B cell (primary cell): ENCODE results near the gene ATP6V1B1. TPM values are rescaled to one million over a fixed set of nuclear protein-coding genes. Genes with fewer than 3 reads are reported as not detected.

Source experiments
- ATAC-seq: fragments of 200-7000 bp; cut with Tn5 transposase; one replicate; pipeline ENCODE4 v1.10.0; 2021; ENCODE audit warnings: low read depth, mild to moderate bottlenecking, moderate number of reproducible peaks, moderate library complexity
- CTCF ChIA-PET: fragments of 350-600 bp; sonication (Branson Sonifier 250); formaldehyde crosslinking; loops from one replicate; lab custom pipeline; 2021; ENCODE audit warnings: antibody characterized with exemption, inconsistent platforms; lab: Charles Lee
- POLR2A ChIA-PET: fragments of 350-600 bp; sonication (Branson Sonifier 250); formaldehyde crosslinking; loops from one replicate; lab custom pipeline; 2021; ENCODE audit warnings: antibody characterized with exemption; lab: Charles Lee
- DNase-seq: peaks from one replicate; pipeline ENCODE4 v3.0.0; 2013
- H2AFZ ChIP-seq: 2 replicates; pipeline ENCODE4 v1.6.1; 2012; ENCODE audit warnings: mild to moderate bottlenecking, low read depth, low read length; ENCODE audit not compliant: insufficient read depth, poor library complexity, severe bottlenecking
- H3K27ac ChIP-seq, 2 donors: 1 replicate in 1 of 2; 2 replicates in 1 of 2; pipeline ENCODE4 v1.5.1; 2012 to 2013; ENCODE audit warnings: low read length in 2 of 2, mild to moderate bottlenecking in 2 of 2, moderate library complexity in 1 of 2
- H3K27me3 ChIP-seq, 4 experiments: fragments of 200-600 bp in 1 of 4; sonication (generic) in 1 of 4; replicated peaks in 1 of 4; 1 replicate in 2 of 4; 2 replicates in 2 of 4; pipeline versions ENCODE4 v1.6.1 to v1.7.0; 2013 to 2016; ENCODE audit warnings: low read length in 3 of 4, mild to moderate bottlenecking in 2 of 4, mixed read lengths in 1 of 4, moderate library complexity in 1 of 4; ENCODE audit not compliant: insufficient read depth in 4 of 4, control insufficient read depth in 3 of 4; ENCODE audit errors: control extremely low read depth in 1 of 4
- H3K36me3 ChIP-seq, 2 experiments: replicated peaks in 1 of 2; 1 replicate in 1 of 2; 2 replicates in 1 of 2; pipeline versions ENCODE4 v1.6.1 to v1.7.1; 2013; ENCODE audit warnings: low read length in 1 of 2; ENCODE audit not compliant: insufficient read depth in 2 of 2, control insufficient read depth in 1 of 2; ENCODE audit errors: control extremely low read depth in 1 of 2, extremely low read depth in 1 of 2
- H3K4me1 ChIP-seq, 2 donors: fragments of 200-600 bp in 1 of 2; sonication (generic) in 1 of 2; 1 replicate in 1 of 2; 2 replicates in 1 of 2; pipeline versions ENCODE4 v1.5.1 to v1.6.1; 2013 to 2017; ENCODE audit warnings: low read length in 2 of 2; ENCODE audit not compliant: control insufficient read depth in 2 of 2, insufficient read depth in 2 of 2
- H3K4me2 ChIP-seq: replicated peaks from 2 replicates; pipeline ENCODE3; 2012; ENCODE audit warnings: mild to moderate bottlenecking, low read depth, low read length; ENCODE audit not compliant: poor library complexity, severe bottlenecking
- H3K4me3 ChIP-seq, 5 experiments: fragments of 200-600 bp in 1 of 5; sonication (generic) in 1 of 5; 1 replicate in 3 of 5; 2 replicates in 2 of 5; pipeline versions ENCODE4 v1.5.1 to v1.7.0; 2011 to 2016; ENCODE audit warnings: low read length in 4 of 5, mild to moderate bottlenecking in 4 of 5, low read depth in 2 of 5, control low read depth in 1 of 5, moderate library complexity in 1 of 5; ENCODE audit not compliant: insufficient read depth in 1 of 5; ENCODE audit errors: control extremely low read depth in 1 of 5, extremely low read depth in 1 of 5
- H3K79me2 ChIP-seq: fragments of 200-600 bp; sonication (generic); one replicate; pipeline ENCODE4 v1.6.0; 2016; ENCODE audit warnings: low read length; ENCODE audit not compliant: control insufficient read depth, insufficient read depth
- H3K9ac ChIP-seq: fragments of 200-600 bp; sonication (generic); 2 replicates; pipeline ENCODE4 v1.6.1; 2017; ENCODE audit warnings: mild to moderate bottlenecking, low read length, moderate library complexity
- H3K9me3 ChIP-seq, 3 donors: one replicate each; pipeline versions ENCODE4 v1.6.1 to v1.7.1; 2013; ENCODE audit warnings: low read length in 2 of 3; ENCODE audit not compliant: control insufficient read depth in 2 of 3, insufficient read depth in 1 of 3; ENCODE audit errors: control extremely low read depth in 1 of 3
- H4K20me1 ChIP-seq: 2 replicates; pipeline ENCODE4 v1.6.0; 2012; ENCODE audit warnings: mild to moderate bottlenecking, low read length; ENCODE audit not compliant: insufficient read depth, control insufficient read depth, poor library complexity, severe bottlenecking
- H3K27ac Mint-ChIP-seq: one replicate; pipeline ENCODE4 v1.8.0; 2021; ENCODE audit warnings: mixed read lengths
- H3K27me3 Mint-ChIP-seq: one replicate; pipeline ENCODE4 v1.8.0; 2021; ENCODE audit warnings: mixed read lengths
- H3K4me1 Mint-ChIP-seq: one replicate; pipeline ENCODE4 v1.8.0; 2021; ENCODE audit warnings: mixed read lengths
- H3K4me3 Mint-ChIP-seq: one replicate; pipeline ENCODE4 v1.8.0; 2021; ENCODE audit warnings: mixed read lengths
- H3K9me3 Mint-ChIP-seq: one replicate; pipeline ENCODE4 v1.8.0; 2022; ENCODE audit warnings: mixed read lengths; ENCODE audit not compliant: insufficient read depth
- CTCF ChIP-seq: fragments of 200-600 bp; IDR thresholded peaks from one replicate; pipeline ENCODE4 v1.8.0; 2022; ENCODE audit warnings: antibody characterized with exemption, mild to moderate bottlenecking
- EZH2 ChIP-seq: IDR thresholded peaks from 2 replicates; pipeline ENCODE4 v1.6.1; 2012; ENCODE audit warnings: borderline replicate concordance, low read depth, mild to moderate bottlenecking, moderate library complexity, low read length; ENCODE audit not compliant: insufficient read depth, poor library complexity, severe bottlenecking
- WGBS: methylation state at CpG from one replicate; pipeline ENCODE4 v1.1.5; 2013; ENCODE audit warnings: missing lambda C conversion rate; ENCODE audit not compliant: insufficient coverage; 5-methylcytosine and 5-hydroxymethylcytosine counted together
- intact Hi-C: fragments of 100-400 bp; cut with micrococcal nuclease; formaldehyde crosslinking; loops from one replicate; pipeline ENCODE4 v1.10.0; 2022
- polyA plus RNA-seq: library from polyadenylated mRNA; depleted of rRNA; stranded (reverse); fragments of >200 nt; gene quantifications from 2 replicates; pipeline ENCODE4 v1.2.3, GENCODE V29; 2012
- total RNA-seq, 2 donors: library from RNA; stranded (reverse); fragments of 120-200 nt in 1 of 2; gene quantifications; 1 replicate in 1 of 2; 2 replicates in 1 of 2; pipeline versions ENCODE4 v1.2.3 to v1.2.4, GENCODE V29; 2013 to 2022

The ATP6V1B1 gene
- total and polyA plus RNA-seq, 2 donors (not counting 1 experiment from before 2014, with no cell fraction given), result not detected

GRCh38 chr2:70991742-70992141 is 56.0 kb downstream of the ATP6V1B1 start:
- WGBS, result 96% methylated on average over 7 of the region's 9 CpGs
- Histone ChIP-seq H3K4me2 (no peak overlapping the region), H3K9me3 (no peaks in the 10 kb centered on the region), H3K27ac (no peak overlapping the region), H3K9ac (no peak overlapping the region), H2AFZ (no peak overlapping the region), H3K36me3 (peaks cover 1 to 48% of the 10 kb centered on the region in 2 experiments), H3K4me1 (peaks cover 21 to 23% of the 10 kb centered on the region in 2 donors), H3K4me3 (no peak overlapping the region), H3K79me2 (peaks cover 30% of the 10 kb centered on the region), H4K20me1 (peaks cover 16% of the 10 kb centered on the region), H3K27me3 (no peaks in the 10 kb centered on the region)
- ChIA-PET POLR2A (no interaction called here), CTCF (interaction anchor here (1.3 to 3.9 kb wide), 3 partner anchors 14 to 308 kb away, joined by 3 to 15 read pairs (median 4); partner anchors contain the start of gene ANKRD53)
- ATAC-seq (no peak), DNase-seq (no peak)
- intact Hi-C loops, result no loop called here
- Mint-ChIP-seq H3K9me3 (no peaks in the 10 kb centered on the region), H3K4me3 (no peak overlapping the region), H3K27ac (no peak overlapping the region), H3K27me3 (no peaks in the 10 kb centered on the region), H3K4me1 (peaks cover 34% of the 10 kb centered on the region)
- TF ChIP-seq EZH2 (no peak), CTCF (no peak)

GRCh38 chr2:70992945-70993853 is 57.5 kb downstream of the ATP6V1B1 start:
- Mint-ChIP-seq H3K9me3 (no peaks in the 10 kb centered on the region), H3K27me3 (no peaks in the 10 kb centered on the region), H3K4me1 (peaks cover 34% of the 10 kb centered on the region), H3K27ac (peak overlapping the region; percentile 83), H3K4me3 (peak overlapping the region; percentile 94)
- no peaks in the 10 kb centered on the region for H3K9me3 ChIP-seq
- intact Hi-C loops, result no loop called here
- ATAC-seq (no peak), DNase-seq (no peak)
- H3K27me3 ChIP-seq, result no peaks in the 10 kb centered on the region
- H3K79me2 ChIP-seq, result peaks cover 30% of the 10 kb centered on the region
- H3K36me3 ChIP-seq, result peaks cover 1 to 37% of the 10 kb centered on the region in 2 experiments
- peak overlapping the region; percentile 77 for H3K9ac ChIP-seq
- ChIA-PET CTCF (interaction anchor here (1.5 to 3.9 kb wide), 4 partner anchors 8 to 29 kb away, joined by 5 to 15 read pairs (median 8); partner anchors contain the start of gene ANKRD53), POLR2A (no interaction called here)
- no peak for TF ChIP-seq EZH2
- no peak for TF ChIP-seq CTCF
- 92% methylated on average over 7 of the region's 12 CpGs for WGBS
- H3K4me2 ChIP-seq, result peak overlapping the region; percentile 88
- no peak overlapping the region for H2AFZ ChIP-seq
- peak overlapping the region in 3 of 5 experiments; percentile 84 to 91 (median 89) for H3K4me3 ChIP-seq
- H4K20me1 ChIP-seq, result peaks cover 16% of the 10 kb centered on the region
- peaks cover 21 to 23% of the 10 kb centered on the region in 2 donors for H3K4me1 ChIP-seq
- H3K27ac ChIP-seq, result peak overlapping the region in 1 of 2 donors; percentile 77
